HEK293 (cell line): Measurements from ENCODE around the gene XIRP1.

Experiments
- CTCF ChIP-seq: fragments of 450-650 bp; formaldehyde crosslinking; IDR thresholded peaks from 2 replicates; pipeline ENCODE4 v1.5.1; 2016; ENCODE audit warnings: missing biosample characterization, missing genetic modification characterization
- HIC1 ChIP-seq: fragments of 450-650 bp; formaldehyde crosslinking; IDR thresholded peaks from 2 replicates; pipeline ENCODE4 v1.5.1; 2016; ENCODE audit warnings: missing biosample characterization, missing genetic modification characterization
- PATZ1 ChIP-seq: fragments of 450-650 bp; formaldehyde crosslinking; IDR thresholded peaks from 2 replicates; pipeline ENCODE4 v1.5.1; 2016; ENCODE audit warnings: missing biosample characterization, missing genetic modification characterization
- ZNF10 ChIP-seq: fragments of 450-650 bp; formaldehyde crosslinking; IDR thresholded peaks from 2 replicates; pipeline ENCODE4 v1.5.1; 2017; ENCODE audit warnings: missing biosample characterization, missing genetic modification characterization
- ZNF133 ChIP-seq: fragments of 450-650 bp; formaldehyde crosslinking; IDR thresholded peaks from 2 replicates; pipeline ENCODE4 v1.5.1; 2016; ENCODE audit warnings: missing biosample characterization, missing genetic modification characterization
- ZNF274 ChIP-seq, 2 experiments: fragments of 200-500 bp in 1 of 2; fragments of 450-650 bp in 1 of 2; sonication (Bioruptor generic) in 1 of 2; formaldehyde crosslinking in 1 of 2; IDR thresholded peaks; 2 replicates each; pipeline versions ENCODE4 v1.5.1 to v1.6.1; 2014 to 2016; ENCODE audit warnings: borderline replicate concordance in 1 of 2, inconsistent platforms in 1 of 2, low read length in 1 of 2, missing biosample characterization in 1 of 2, missing genetic modification characterization in 1 of 2
- ZNF449 ChIP-seq: fragments of 450-650 bp; formaldehyde crosslinking; IDR thresholded peaks from 2 replicates; pipeline ENCODE4 v1.5.1; 2017; ENCODE audit warnings: missing biosample characterization, mild to moderate bottlenecking, missing genetic modification characterization, moderate library complexity
- ZNF510 ChIP-seq: fragments of 450-650 bp; formaldehyde crosslinking; IDR thresholded peaks from 2 replicates; pipeline ENCODE4 v1.5.1; 2018; ENCODE audit warnings: mild to moderate bottlenecking, missing genetic modification characterization, missing biosample characterization; ENCODE audit not compliant: insufficient replicate concordance
- ZNF792 ChIP-seq: fragments of 450-650 bp; formaldehyde crosslinking; IDR thresholded peaks from 2 replicates; pipeline ENCODE4 v1.5.1; 2016; ENCODE audit warnings: missing biosample characterization, missing genetic modification characterization

- TF ChIP-seq ZNF10 (no peak), ZNF792 (no peak), CTCF (tag by site-specific recombination) (no peak), ZNF133 (tag by site-specific recombination) (no peak), ZNF510 (tag by site-specific recombination) (no peak), HIC1 (tag by site-specific recombination) (no peak), ZNF449 (no peak), PATZ1 (no peak), ZNF274 (IDR thresholded peaks at IDR 0.05; ENCODE audit: low read length) (no peak), ZNF274 (tag by site-specific recombination; IDR thresholded peaks at IDR 0.05; ENCODE audit: borderline replicate concordance) (no peak)
Measured at GRCh38 chr3:39183211-39184080, 8.9 kb downstream of the XIRP1 start.
